NT2/D1 (cell line): Measurements from ENCODE around the gene TRIAP1.
"Not testable (repeated sequence)": the region's sequence is repeated elsewhere in the genome, so short reads cannot be mapped to it uniquely, and the experiment has no call there.

Experiments
- DNase-seq: peaks from one replicate; pipeline ENCODE4 v3.0.0-alpha.2; 2011; ENCODE audit warnings: low read depth, low spot score
- H3K27me3 ChIP-seq: 2 replicates; pipeline ENCODE4 v1.6.0; 2011; ENCODE audit warnings: mild to moderate bottlenecking; ENCODE audit not compliant: insufficient read length, insufficient read depth
- H3K36me3 ChIP-seq: 2 replicates; pipeline ENCODE4 v1.6.1; 2011; ENCODE audit warnings: mild to moderate bottlenecking, low read length, mixed read lengths; ENCODE audit not compliant: insufficient read depth, insufficient read length
- H3K4me1 ChIP-seq: 2 replicates; pipeline ENCODE4 v1.5.1; 2011; ENCODE audit not compliant: insufficient read depth, insufficient read length
- H3K4me3 ChIP-seq: 2 replicates; pipeline ENCODE4 v1.5.1; 2011; ENCODE audit warnings: low read depth; ENCODE audit not compliant: insufficient read length
- H3K9ac ChIP-seq: 2 replicates; pipeline ENCODE4 v1.6.0; 2011; ENCODE audit warnings: low read depth; ENCODE audit not compliant: insufficient read length
- H3K9me3 ChIP-seq: 2 replicates; pipeline ENCODE4 v1.5.1; 2011; ENCODE audit warnings: mild to moderate bottlenecking, low read length; ENCODE audit not compliant: insufficient read depth
- SUZ12 ChIP-seq: IDR thresholded peaks from 2 replicates; pipeline ENCODE4 v1.6.1; 2011; ENCODE audit not compliant: insufficient read length, insufficient read depth; ENCODE audit errors: extremely low read depth
- YY1 ChIP-seq: IDR thresholded peaks from 2 replicates; pipeline ENCODE4 v1.6.1; 2011; ENCODE audit not compliant: insufficient read length, insufficient read depth
- ZNF274 ChIP-seq: IDR thresholded peaks from 2 replicates; pipeline ENCODE4 v1.6.1; 2011; ENCODE audit warnings: mild to moderate bottlenecking, low read depth, low read length

The TRIAP1 gene

GRCh38 chr12:120453977-120454376, 7.8 kb upstream of the TRIAP1 start:
- Histone ChIP-seq H3K27me3 (no peaks in the 10 kb centered on the region), H3K36me3 (peaks cover 92% of the 10 kb centered on the region), H3K9ac (no peak overlapping the region), H3K9me3 (no peaks in the 10 kb centered on the region), H3K4me3 (no peak overlapping the region), H3K4me1 (no peaks in the 10 kb centered on the region)
- DNase-seq = no peak
- TF ChIP-seq SUZ12 (no peak), ZNF274 (no peak), YY1 (no peak)

DNA sequence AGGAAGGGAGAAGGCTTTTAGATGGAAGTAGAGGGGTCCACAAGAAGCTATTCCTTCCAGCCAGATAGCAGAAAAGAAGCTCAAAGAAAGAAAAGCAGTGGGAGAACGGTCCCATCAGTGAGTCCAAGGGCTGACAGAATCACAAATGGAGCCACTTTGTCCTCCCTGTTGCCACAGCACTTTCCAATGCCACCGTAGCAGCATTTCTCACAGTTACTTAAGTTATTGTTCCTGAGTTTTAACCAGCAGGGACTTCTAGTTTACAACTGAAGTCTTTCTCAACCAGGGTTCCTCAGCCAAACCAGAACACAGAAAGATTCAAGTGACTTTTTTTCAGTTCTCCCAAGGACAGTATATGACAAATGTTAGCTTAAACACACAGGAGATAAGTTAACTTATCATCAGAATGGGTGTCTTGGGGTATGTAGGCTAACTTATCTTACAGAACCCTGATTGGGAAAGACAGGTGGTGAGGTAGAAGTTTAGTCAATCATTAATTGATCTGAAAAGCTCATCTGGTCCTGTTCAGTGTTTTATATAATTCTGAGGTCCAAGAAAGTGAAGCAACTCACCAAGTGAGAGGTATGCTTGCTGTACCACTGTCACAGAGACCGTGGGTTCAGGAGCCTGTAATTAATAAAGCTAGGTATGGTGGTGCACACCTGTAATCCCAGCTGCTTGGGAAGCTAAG, 7.0 kb upstream of the TRIAP1 start:
- no peak overlapping the region for H3K9ac ChIP-seq
- no peak for DNase-seq
- no peak overlapping the region for H3K4me3 ChIP-seq
- no peaks in the 10 kb centered on the region for H3K4me1 ChIP-seq
- H3K9me3 ChIP-seq = no peaks in the 10 kb centered on the region
- H3K36me3 ChIP-seq = peaks cover 90% of the 10 kb centered on the region
- TF ChIP-seq ZNF274 = no peak
- TF ChIP-seq YY1 = no peak
- no peak for TF ChIP-seq SUZ12
- H3K27me3 ChIP-seq = no peaks in the 10 kb centered on the region

DNA sequence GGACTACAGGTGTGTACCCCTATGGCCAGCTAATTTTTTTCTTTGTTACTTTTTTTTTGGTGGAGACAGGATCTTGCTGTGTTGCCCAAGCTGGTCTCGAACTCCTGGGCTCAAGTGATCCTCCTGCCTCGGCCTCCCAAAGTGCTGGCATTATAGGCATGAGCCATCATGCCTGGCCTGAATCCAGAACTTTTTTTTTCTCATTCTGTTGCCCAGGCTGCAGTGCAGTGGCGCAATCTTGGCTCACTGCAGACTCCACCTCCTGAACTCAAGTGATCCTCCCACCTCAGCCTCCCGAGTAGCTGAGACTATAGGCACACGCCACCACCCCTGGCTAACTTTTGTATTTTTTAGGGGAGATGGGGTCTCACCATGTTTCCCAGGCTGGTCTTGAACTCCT, 6.3 kb upstream of the TRIAP1 start:
- peaks cover 90% of the 10 kb centered on the region for H3K36me3 ChIP-seq

DNA sequence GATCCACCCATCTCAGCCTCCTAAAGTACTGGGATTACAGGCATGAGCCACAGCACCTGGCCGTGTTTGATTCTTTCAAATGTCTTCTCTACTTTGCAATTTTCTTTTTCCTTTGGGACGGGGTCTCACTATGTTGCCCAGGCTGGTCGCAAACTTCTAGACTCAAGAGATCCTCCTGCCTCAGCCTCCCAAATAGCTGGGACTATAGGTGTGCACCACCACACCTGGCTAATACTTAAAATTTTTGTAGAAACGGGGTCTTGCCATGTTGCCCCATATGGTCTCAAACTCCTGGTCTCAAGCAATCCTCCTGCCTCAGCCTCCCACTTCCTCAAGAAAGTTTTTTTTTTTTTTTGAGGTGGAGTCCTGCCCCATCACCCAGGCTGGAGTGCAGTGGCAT, 1.8 kb upstream of the TRIAP1 start:
- TF ChIP-seq ZNF274 = no peak
- no peak for TF ChIP-seq SUZ12
- TF ChIP-seq YY1 = no peak
- H3K9me3 ChIP-seq = no peaks in the 10 kb centered on the region
- no peaks in the 10 kb centered on the region for H3K4me1 ChIP-seq
- no peak overlapping the region for H3K4me3 ChIP-seq
- H3K36me3 ChIP-seq = peaks cover 75% of the 10 kb centered on the region
- DNase-seq = no peak
- H3K27me3 ChIP-seq = no peaks in the 10 kb centered on the region
- H3K9ac ChIP-seq = no peak overlapping the region

More for the DNA sequence above, 6.3 kb upstream of the TRIAP1 start:
- not testable (repeated sequence) for H3K4me1 ChIP-seq, H3K9ac ChIP-seq, H3K9me3 ChIP-seq, DNase-seq, H3K27me3 ChIP-seq, H3K4me3 ChIP-seq

DNA sequence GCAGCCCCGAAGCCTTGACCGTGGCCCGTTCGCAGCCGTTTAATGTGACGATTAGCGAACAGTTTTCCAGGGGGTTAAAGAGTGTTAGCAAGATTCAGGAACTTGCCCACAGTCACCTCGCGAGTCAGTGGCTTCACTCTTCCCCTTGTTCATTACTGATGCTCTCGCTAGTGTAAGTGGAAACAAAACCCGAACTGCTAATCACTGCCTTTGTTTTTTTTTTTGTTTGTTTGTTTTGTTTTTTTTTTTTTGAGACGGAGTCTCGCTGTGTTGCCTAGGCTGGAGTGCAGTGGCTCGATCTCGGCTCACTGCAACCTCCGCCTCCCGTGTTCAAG, 627 bp upstream of the TRIAP1 start:
- H3K4me3 ChIP-seq = peak overlapping the region; percentile 100
- peaks cover 71% of the 10 kb centered on the region for H3K36me3 ChIP-seq
- H3K4me1 ChIP-seq, H3K9me3 ChIP-seq, H3K27me3 ChIP-seq, DNase-seq: not testable (repeated sequence)
- peak overlapping the region; percentile 100 for H3K9ac ChIP-seq

DNA sequence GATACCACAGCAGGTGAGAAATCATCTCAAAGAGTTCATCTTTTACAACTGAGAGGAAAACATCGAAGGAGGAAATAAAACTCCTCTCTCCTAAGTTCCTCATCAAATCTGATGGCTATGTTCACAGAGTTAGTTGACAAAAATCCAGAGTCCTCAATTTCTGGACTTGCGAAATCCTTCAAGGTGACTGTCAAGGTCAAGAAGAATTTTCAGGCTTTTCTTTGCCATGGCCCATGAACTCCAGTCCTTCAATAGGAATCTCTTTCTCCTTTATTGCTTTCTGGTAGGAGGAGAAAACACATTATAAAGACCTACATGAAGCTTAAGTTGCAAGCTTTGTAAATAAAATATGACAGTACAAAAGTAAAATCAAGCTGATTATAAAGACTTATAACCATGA, 1.5 kb downstream of the TRIAP1 start:
- peaks cover 71% of the 10 kb centered on the region for H3K36me3 ChIP-seq

GRCh38 chr12:120439646-120440247, 6.4 kb downstream of the TRIAP1 start:
- Histone ChIP-seq H3K27me3 (no peaks in the 10 kb centered on the region), H3K4me1 (peaks cover 4% of the 10 kb centered on the region), H3K9me3 (no peaks in the 10 kb centered on the region), H3K4me3 (peak overlapping the region; percentile 6), H3K36me3 (peaks cover 55% of the 10 kb centered on the region), H3K9ac (peak overlapping the region; percentile 45)
- DNase-seq = peak; percentile 69
- TF ChIP-seq YY1 = no peak
- no peak for TF ChIP-seq SUZ12
- no peak for TF ChIP-seq ZNF274

More for the DNA sequence above, 1.5 kb downstream of the TRIAP1 start:
- H3K27me3 ChIP-seq = no peaks in the 10 kb centered on the region
- TF ChIP-seq SUZ12 (no peak), YY1 (no peak), ZNF274 (no peak)
- no peaks in the 10 kb centered on the region for H3K4me1 ChIP-seq
- H3K9ac ChIP-seq = no peak overlapping the region
- DNase-seq = no peak
- no peak overlapping the region for H3K4me3 ChIP-seq
- H3K9me3 ChIP-seq = no peaks in the 10 kb centered on the region
